K562 (cell line): ENCODE data around the gene UBAP2. TPM values are rescaled to one million over a fixed set of nuclear protein-coding genes. Genes with fewer than 3 reads are reported as not detected.

Experiments
- ATAC-seq: fragments of 200-7000 bp; cut with Tn5 transposase; 3 replicates; pipeline ENCODE4 v1.9.1; 2020; ENCODE audit warnings: moderate library complexity
- BruUV-seq: library from RNA; stranded (reverse); fragments of 400-500 nt; replicated peaks from 2 replicates; lab custom pipeline; 2021; lab: Mats Ljungman, UMichigan
- CTCF ChIA-PET: fragments of 300-600 bp; formaldehyde crosslinking; extraction: SDS; loops from one replicate; lab custom pipeline; 2021; ENCODE audit warnings: low intra/inter-chr PET ratio; lab: Yijun Ruan, JAX
- POLR2A ChIA-PET: fragments of 300-600, 350-650 bp; sonication (Branson Sonifier 250); formaldehyde crosslinking; extraction: SDS; loops from one replicate; lab custom pipeline; 2021; ENCODE audit warnings: antibody characterized with exemption, inconsistent platforms; lab: Yijun Ruan, JAX
- DNase-seq, 4 experiments: peaks; one replicate each; pipeline versions ENCODE4 v3.0.0 to v3.0.0-alpha.2; 2011 to 2018; ENCODE audit warnings: low spot score in 3 of 4, mixed read lengths in 3 of 4; ENCODE audit errors: extremely low read depth in 1 of 4
- FAIRE-seq: peaks from 2 replicates; lab custom pipeline; 2011; peaks lifted over from hg19 to GRCh38; lab: Jason Lieb, UNC
- H2AFZ ChIP-seq: 2 replicates; pipeline ENCODE4 v1.6.0; 2011; ENCODE audit warnings: low read depth, low read length, control low read depth, inconsistent platforms
- H3K27ac ChIP-seq: fragments of 200-600 bp; 3 replicates; pipeline ENCODE4 v1.8.0; 2011; ENCODE audit warnings: low read depth, mild to moderate bottlenecking, control low read depth, inconsistent platforms, low read length, moderate library complexity, mixed read lengths; ENCODE audit errors: extremely low read depth
- H3K27me3 ChIP-seq, 2 experiments: fragments of 300-600 bp in 1 of 2; 2 replicates in 1 of 2; 3 replicates in 1 of 2; pipeline versions ENCODE4 v1.6.0 to v1.8.0; 2011; ENCODE audit warnings: inconsistent platforms in 2 of 2, low read length in 2 of 2, mild to moderate bottlenecking in 1 of 2, mixed read lengths in 1 of 2, moderate library complexity in 1 of 2; ENCODE audit not compliant: control insufficient read depth in 2 of 2, insufficient read depth in 2 of 2
- H3K36me3 ChIP-seq: fragments of 300-600 bp; 3 replicates; pipeline ENCODE4 v1.8.0; 2011; ENCODE audit warnings: mild to moderate bottlenecking, low read length, inconsistent platforms; ENCODE audit not compliant: control insufficient read depth, insufficient read depth
- H3K4me1 ChIP-seq, 2 experiments: fragments of 200-600 bp in 1 of 2; replicated peaks in 1 of 2; 2 replicates in 1 of 2; 3 replicates in 1 of 2; pipeline versions ENCODE4 v1.5.1 to v1.8.0; 2011; ENCODE audit warnings: inconsistent platforms in 2 of 2, low read length in 2 of 2, mild to moderate bottlenecking in 1 of 2, mixed read lengths in 1 of 2, moderate library complexity in 1 of 2; ENCODE audit not compliant: control insufficient read depth in 2 of 2, insufficient read depth in 2 of 2
- H3K4me2 ChIP-seq: 2 replicates; pipeline ENCODE4 v1.6.1; 2011; ENCODE audit warnings: low read length, control low read depth, inconsistent platforms, mixed read lengths; ENCODE audit not compliant: insufficient read depth
- H3K4me3 ChIP-seq: fragments of 200-600 bp; sonication (generic), shearing (Covaris generic); 2 replicates; pipeline ENCODE4 v1.5.1; 2016; ENCODE audit warnings: control low read depth, inconsistent platforms
- H3K79me2 ChIP-seq: fragments of 200-600 bp; 3 replicates; pipeline ENCODE4 v1.8.0; 2011; ENCODE audit warnings: low read length, inconsistent platforms; ENCODE audit not compliant: control insufficient read depth, insufficient read depth
- H3K9ac ChIP-seq, 2 experiments: 2 replicates each; pipeline versions ENCODE4 v1.6.0 to v1.6.1; 2011; ENCODE audit warnings: low read depth in 2 of 2, low read length in 2 of 2, control low read depth in 1 of 2, inconsistent platforms in 1 of 2, mild to moderate bottlenecking in 1 of 2, mixed read lengths in 1 of 2; ENCODE audit not compliant: insufficient read depth in 1 of 2
- H3K9me1 ChIP-seq: one replicate; pipeline ENCODE4 v1.6.0; 2011; ENCODE audit warnings: inconsistent platforms, mild to moderate bottlenecking, low read length, moderate library complexity; ENCODE audit not compliant: control insufficient read depth, insufficient read depth
- H3K9me3 ChIP-seq: replicated peaks from 2 replicates; pipeline ENCODE4 v1.5.1; 2011; ENCODE audit warnings: low read depth, low read length, inconsistent platforms; ENCODE audit not compliant: control insufficient read depth, insufficient read depth
- H4K20me1 ChIP-seq: replicated peaks from 2 replicates; pipeline ENCODE4 v1.6.1; 2011; ENCODE audit warnings: low read length, inconsistent platforms, mixed read lengths; ENCODE audit not compliant: control insufficient read depth, insufficient read depth
- EWSR1 ChIP-seq: fragments of 450-650 bp; IDR thresholded peaks from 2 replicates; pipeline ENCODE4 v1.6.1; 2018; ENCODE audit warnings: borderline replicate concordance, mild to moderate bottlenecking, low read depth, moderate library complexity; ENCODE audit not compliant: partially characterized antibody
- GTF3C2 ChIP-seq: IDR thresholded peaks from 3 replicates; pipeline ENCODE4 v1.6.1; 2011; ENCODE audit warnings: borderline replicate concordance, mild to moderate bottlenecking, moderate library complexity; ENCODE audit not compliant: insufficient read length; ENCODE audit errors: extremely low read depth
- HDAC8 ChIP-seq: fragments of 450-650 bp; IDR thresholded peaks from 2 replicates; pipeline ENCODE4 v1.6.1; 2016; ENCODE audit warnings: mild to moderate bottlenecking, missing genetic modification characterization, moderate library complexity, missing compliant biosample characterization
- KLF6 ChIP-seq: fragments of 250-450 bp; sonication (Bioruptor Pico); IDR thresholded peaks from 2 replicates; pipeline ENCODE4 v1.4.0; 2020; ENCODE audit warnings: mild to moderate bottlenecking, moderate library complexity, borderline replicate concordance
- PHF21A ChIP-seq: fragments of 450-650 bp; IDR thresholded peaks from 2 replicates; pipeline ENCODE4 v1.6.1; 2017; ENCODE audit warnings: low read depth, borderline replicate concordance
- PTBP1 ChIP-seq: fragments of 200-400 bp; formaldehyde crosslinking; IDR thresholded peaks from 2 replicates; pipeline ENCODE4 v1.6.1; 2017; ENCODE audit warnings: low read depth, low read length
- RAD51 ChIP-seq: fragments of 450-650 bp; IDR thresholded peaks from 2 replicates; pipeline ENCODE4 v1.7.1; 2016; ENCODE audit warnings: low read depth, mild to moderate bottlenecking, borderline replicate concordance
- ZBTB11 ChIP-seq, 3 experiments: fragments of 200-800 bp in 1 of 3; fragments of 250-450 bp in 1 of 3; fragments of 450-650 bp in 1 of 3; sonication (Bioruptor Pico) in 1 of 3; sonication (Bioruptor generic) in 1 of 3; formaldehyde crosslinking in 1 of 3; IDR thresholded peaks; 2 replicates each; pipeline versions ENCODE4 v1.6.1 to v1.8.0; 2016 to 2022; ENCODE audit warnings: mild to moderate bottlenecking in 2 of 3, missing genetic modification characterization in 2 of 3, missing compliant biosample characterization in 1 of 3, moderate library complexity in 1 of 3
- ZNF518B ChIP-seq: fragments of 250-450 bp; sonication (Bioruptor Pico); IDR thresholded peaks from 2 replicates; pipeline ENCODE4 v1.5.0; 2021; ENCODE audit warnings: mild to moderate bottlenecking, moderate library complexity
- WGBS: fragments of 100-300 bp; shearing (Covaris generic); methylation state at CpG from one replicate; pipeline ENCODE4 v1.1.6; 2016; ENCODE audit warnings: low coverage, mixed read lengths; ENCODE audit not compliant: insufficient coverage; ENCODE audit errors: missing lambda C conversion rate; 5-methylcytosine and 5-hydroxymethylcytosine counted together
- in situ Hi-C: fragments of 300-500 bp; cut with MboI; formaldehyde crosslinking; loops from 4 replicates; pipeline ENCODE4 v1.15.0; 2018; ENCODE audit warnings: inconsistent platforms, mixed read lengths
- intact Hi-C: fragments of 100-400 bp; cut with micrococcal nuclease; formaldehyde crosslinking; loops from 2 replicates; pipeline ENCODE4 v1.14.2; 2022
- polyA plus RNA-seq, 8 experiments: library from polyadenylated mRNA; depleted of rRNA in 4 of 8; stranded (reverse) in 5 of 8; unstranded in 3 of 8; fragments of >200 nt; fragmentation: Nextera tagmentation in 2 of 8; fragmentation: Illumina TruSeq in 1 of 8; extraction: Ambion mirVana in 2 of 8; extraction: Trizol in 1 of 8; gene quantifications; 2 replicates each; pipeline versions ENCODE4 v1.2.1 to v1.2.3, GENCODE V29; 2011 to 2014; ENCODE audit warnings: inconsistent platforms in 1 of 8, missing spikeins in 1 of 8
- total RNA-seq, 7 experiments: library from RNA; depleted of rRNA in 6 of 7; stranded (reverse); fragments of >200 nt in 6 of 7; fragmentation: Illumina TruSeq in 2 of 7; extraction: Trizol in 2 of 7; gene quantifications; 2 replicates each; pipeline versions ENCODE4 v1.2.1 to v1.2.3, GENCODE V29; 2011 to 2021; ENCODE audit warnings: low replicate concordance in 1 of 7

The UBAP2 gene
- total and polyA plus RNA-seq, 9 of the 15 experiments (the other 6 are each of a cell fraction or from before 2014, with no cell fraction given) = 8.7 to 47.9 (median 18.7) TPM

- ATAC-seq (no peak), FAIRE-seq (no peak), DNase-seq (no peak)
- in situ Hi-C loops (no loop called here), intact Hi-C loops (no loop called here)
- H3K36me3 ChIP-seq = peaks cover 71% of the 10 kb centered on the region
- no TSS peak for BruUV-seq
- H3K4me1 ChIP-seq = no peaks in the 10 kb centered on the region
- 95% methylated on average over 3 of the region's 4 CpGs for WGBS
- no peaks in the 10 kb centered on the region for H4K20me1 ChIP-seq
- H3K79me2 ChIP-seq = peaks cover 3% of the 10 kb centered on the region; the same call in 1 of the 3 replicates
- H3K4me3 ChIP-seq = no peak overlapping the region
- POLR2A ChIA-PET = interaction anchor here (1.0 kb wide), 1 partner anchor 23 kb away, joined by 4 read pairs; no protein-coding TSS in a partner anchor
- no peak overlapping the region for H2AFZ ChIP-seq
- H3K27ac ChIP-seq = no peak overlapping the region
- H3K9me3 ChIP-seq = no peaks in the 10 kb centered on the region
- CTCF ChIA-PET = no interaction called here
- no peaks in the 10 kb centered on the region for H3K27me3 ChIP-seq
- H3K4me2 ChIP-seq = no peak overlapping the region
- no peak overlapping the region for H3K9ac ChIP-seq
- H3K9me1 ChIP-seq = no peaks in the 10 kb centered on the region
- no peak for TF ChIP-seq EWSR1
- no peak for TF ChIP-seq RAD51
- TF ChIP-seq ZBTB11 (CRISPR knock-in tag; IDR thresholded peaks at IDR 0.05) = no peak
- TF ChIP-seq GTF3C2 = no peak
- no peak for TF ChIP-seq PHF21A
- TF ChIP-seq KLF6 = no peak
- TF ChIP-seq PTBP1 = no peak
- TF ChIP-seq HDAC8 (tag) = no peak
- TF ChIP-seq ZNF518B (CRISPR knock-in tag) = no peak
Observed at GRCh38 chr9:33992632-33993031, 56.1 kb downstream of the UBAP2 start.
